GM12878 (cell line): ENCODE measurements around the gene GP9. TPM values are rescaled to one million over a fixed set of nuclear protein-coding genes. Genes with fewer than 3 reads are reported as not detected.

ENCODE experiments used
- ATAC-seq: fragments of 200-7000 bp; cut with Tn5 transposase; 3 replicates; pipeline ENCODE4 v1.9.1; 2020; ENCODE audit warnings: mild to moderate bottlenecking, moderate library complexity
- BruUV-seq: library from RNA; stranded (reverse); fragments of 400-500 nt; replicated peaks from 2 replicates; lab custom pipeline; 2021; lab: Mats Ljungman, UMichigan
- CTCF ChIA-PET: fragments of 300-600 bp; sonication (Branson Sonifier 250); formaldehyde crosslinking; extraction: SDS; loops from one replicate; lab custom pipeline; 2021; ENCODE audit warnings: inconsistent platforms; lab: Yijun Ruan, JAX
- POLR2A ChIA-PET: fragments of 350-600 bp; formaldehyde crosslinking; extraction: SDS; loops from one replicate; lab custom pipeline; 2021; ENCODE audit warnings: inconsistent platforms; lab: Charles Lee
- RAD21 ChIA-PET: fragments of 300-600 bp; sonication (Branson Sonifier 250); formaldehyde crosslinking; loops from one replicate; lab custom pipeline; 2023; ENCODE audit warnings: antibody characterized with exemption; ENCODE audit not compliant: unreplicated experiment; lab: Charles Lee
- SMC1A ChIA-PET: fragments of 300-600 bp; sonication (Branson Sonifier 250); formaldehyde crosslinking; loops from one replicate; lab custom pipeline; 2023; ENCODE audit not compliant: unreplicated experiment, uncharacterized antibody; lab: Charles Lee
- DNase-seq: peaks from one replicate; pipeline ENCODE4 v3.0.0-alpha.2; 2011; ENCODE audit warnings: low read depth, low spot score
- FAIRE-seq: peaks from 3 replicates; lab custom pipeline; 2011; peaks lifted over from hg19 to GRCh38; lab: Jason Lieb, UNC
- H2AFZ ChIP-seq: 2 replicates; pipeline ENCODE4 v1.6.0; 2011; ENCODE audit warnings: low read depth, low read length, control low read depth; ENCODE audit not compliant: control insufficient read depth
- H3K27ac ChIP-seq: 2 replicates; pipeline ENCODE4 v1.5.1; 2011; ENCODE audit warnings: control low read depth; ENCODE audit not compliant: control insufficient read depth, insufficient read depth
- H3K27me3 ChIP-seq, 2 experiments: replicated peaks in 1 of 2; 2 replicates each; pipeline versions ENCODE4 v1.6.0 to v1.6.1; 2011; ENCODE audit warnings: low read length in 1 of 2; ENCODE audit not compliant: control insufficient read depth in 2 of 2, insufficient read depth in 2 of 2
- H3K36me3 ChIP-seq, 2 experiments: 2 replicates each; pipeline ENCODE4 v1.5.1; 2011; ENCODE audit warnings: low read length in 1 of 2; ENCODE audit not compliant: control insufficient read depth in 2 of 2, insufficient read depth in 2 of 2
- H3K4me1 ChIP-seq: 2 replicates; pipeline ENCODE4 v1.6.1; 2011; ENCODE audit warnings: mild to moderate bottlenecking, low read length, moderate library complexity, mixed read lengths; ENCODE audit not compliant: control insufficient read depth, insufficient read depth
- H3K4me2 ChIP-seq: 2 replicates; pipeline ENCODE4 v1.6.0; 2011; ENCODE audit warnings: control low read depth; ENCODE audit not compliant: control insufficient read depth, insufficient read depth
- H3K4me3 ChIP-seq: fragments of 200-600 bp; sonication (generic); 2 replicates; pipeline ENCODE4 v1.5.1; 2016
- H3K79me2 ChIP-seq: 2 replicates; pipeline ENCODE4 v1.6.0; 2011; ENCODE audit warnings: low read length; ENCODE audit not compliant: control insufficient read depth, insufficient read depth
- H3K9ac ChIP-seq: 2 replicates; pipeline ENCODE4 v1.8.0; 2011; ENCODE audit warnings: low read length, control low read depth, mixed read lengths; ENCODE audit not compliant: control insufficient read depth, insufficient read depth
- H3K9me3 ChIP-seq: replicated peaks from 3 replicates; pipeline ENCODE4 v1.5.1; 2011; ENCODE audit warnings: mild to moderate bottlenecking, low read length; ENCODE audit not compliant: control insufficient read depth, insufficient read depth
- H4K20me1 ChIP-seq: 2 replicates; pipeline ENCODE4 v1.6.0; 2011; ENCODE audit not compliant: control insufficient read depth, insufficient read depth
- ATF2 ChIP-seq: IDR thresholded peaks from 2 replicates; pipeline ENCODE4 v1.6.1; 2012; ENCODE audit warnings: low read length, inconsistent platforms
- CEBPB ChIP-seq, 2 experiments: fragments of 150-350 bp in 1 of 2; IDR thresholded peaks; 2 replicates each; pipeline ENCODE4 v1.6.1; 2012 to 2014; ENCODE audit warnings: low read depth in 2 of 2, low read length in 2 of 2, borderline replicate concordance in 1 of 2, inconsistent platforms in 1 of 2
- IRF4 ChIP-seq: IDR thresholded peaks from 2 replicates; pipeline ENCODE4 v1.6.1; 2011; ENCODE audit warnings: low read depth, low read length
- NR2C1 ChIP-seq: fragments of 450-650 bp; IDR thresholded peaks from 2 replicates; pipeline ENCODE4 v1.6.1; 2017; ENCODE audit warnings: antibody characterized with exemption, mild to moderate bottlenecking, moderate library complexity
- NRF1 ChIP-seq: conservative IDR thresholded peaks from 2 replicates; pipeline ENCODE4 v1.6.1; 2011; ENCODE audit warnings: mild to moderate bottlenecking, low read depth, low read length, improper control_type of control experiment
- PBX3 ChIP-seq: IDR thresholded peaks from 2 replicates; pipeline ENCODE4 v1.6.1; 2011; ENCODE audit warnings: mild to moderate bottlenecking, low read depth, low read length, moderate library complexity; ENCODE audit not compliant: insufficient replicate concordance
- SMAD5 ChIP-seq: IDR thresholded peaks from 2 replicates; pipeline ENCODE4 v1.6.1; 2016; ENCODE audit warnings: antibody characterized with exemption, low read depth
- SMC3 ChIP-seq: IDR thresholded peaks from 2 replicates; pipeline ENCODE4 v1.6.1; 2011; ENCODE audit warnings: low read length, improper control_type of control experiment, borderline replicate concordance
- TBL1XR1 ChIP-seq: IDR thresholded peaks from 2 replicates; pipeline ENCODE4 v1.6.1; 2012; ENCODE audit warnings: low read depth, low read length, improper control_type of control experiment
- ZNF592 ChIP-seq: fragments of 450-650 bp; IDR thresholded peaks from 2 replicates; pipeline ENCODE4 v1.6.1; 2017; ENCODE audit warnings: mild to moderate bottlenecking, moderate library complexity
- WGBS: methylation state at CpG from one replicate; pipeline ENCODE4 v1.1.6; 2016; ENCODE audit warnings: low lambda C conversion rate; ENCODE audit not compliant: insufficient replicate concordance, insufficient coverage; ENCODE audit errors: missing lambda C conversion rate; 5-methylcytosine and 5-hydroxymethylcytosine counted together
- in situ Hi-C: fragments of 300-500 bp; cut with MboI; formaldehyde crosslinking; loops from 9 replicates; pipeline ENCODE4 v1.14.3; 2018; ENCODE audit warnings: mixed read lengths
- intact Hi-C: fragments of 100-400 bp; cut with micrococcal nuclease; formaldehyde crosslinking; loops from one replicate; pipeline ENCODE4 v1.14.2; 2022; ENCODE audit not compliant: unreplicated experiment
- polyA plus RNA-seq, 11 experiments: library from polyadenylated mRNA; depleted of rRNA in 4 of 11; unstranded in 6 of 11; stranded (reverse) in 5 of 11; fragments of >200 nt; fragmentation: Nextera tagmentation in 4 of 11; fragmentation: Illumina TruSeq in 1 of 11; extraction: Ambion mirVana in 4 of 11; extraction: Trizol in 1 of 11; gene quantifications; 1 replicate in 1 of 11; 2 replicates in 10 of 11; pipeline versions ENCODE4 v1.2.1 to v1.2.3, GENCODE V29; 2011 to 2016; ENCODE audit warnings: inconsistent platforms in 2 of 11, missing spikeins in 2 of 11, low read depth in 1 of 11
- total RNA-seq, 4 experiments: library from RNA; depleted of rRNA in 3 of 4; stranded (reverse); fragments of >200 nt in 3 of 4; fragmentation: Illumina TruSeq in 1 of 4; extraction: Trizol in 1 of 4; gene quantifications; 2 replicates each; pipeline versions ENCODE4 v1.2.1 to v1.2.3, GENCODE V29; 2013 to 2021
- TF ChIP-seq, protein P1 (sequence below): IDR thresholded peaks from 2 replicates; pipeline ENCODE4 v1.6.1; 2012; ENCODE audit warnings: low read depth, low read length, improper control_type of control experiment

The GP9 gene
- total and polyA plus RNA-seq, 10 of the 15 experiments (the other 5 are each of a cell fraction or from before 2014, with no cell fraction given) = 0.15 TPM; not detected in 9

GRCh38 chr3:129068291-129068886 lies 7.8 kb downstream of the GP9 start:
- H3K27ac ChIP-seq = no peak overlapping the region
- no peaks in the 10 kb centered on the region for H3K36me3 ChIP-seq
- no peaks in the 10 kb centered on the region for H3K79me2 ChIP-seq
- H3K4me1 ChIP-seq = no peaks in the 10 kb centered on the region
- BruUV-seq = no TSS peak
- H2AFZ ChIP-seq = no peak overlapping the region
- 29% methylated on average over 42 of the region's 44 CpGs for WGBS
- POLR2A ChIA-PET = interaction anchor here (1.1 kb wide), 1 partner anchor 181 kb away, joined by 3 read pairs; the partner anchor contains the start of gene COPG1
- RAD21 ChIA-PET = interaction anchor here (0.6 to 2.2 kb wide), 2 partner anchors 15 to 390 kb away, joined by 3 to 9 read pairs; no protein-coding TSS in a partner anchor
- no peak for FAIRE-seq
- no peak for DNase-seq
- peaks cover 5% of the 10 kb centered on the region; the same call in 1 of the 3 replicates for H3K9me3 ChIP-seq
- no peaks in the 10 kb centered on the region; a peak in 3 of 4 replicates for H3K27me3 ChIP-seq
- CTCF ChIA-PET = interaction anchor here (1.2 to 6.7 kb wide), 3 partner anchors 16 to 177 kb away, joined by 4 to 43 read pairs (median 9); no protein-coding TSS in a partner anchor
- no peak overlapping the region for H3K9ac ChIP-seq
- no peaks in the 10 kb centered on the region for H4K20me1 ChIP-seq
- H3K4me3 ChIP-seq = no peak overlapping the region
- SMC1A ChIA-PET = interaction anchor here (1.1 to 1.9 kb wide), 2 partner anchors 15 to 51 kb away, joined by 3 to 6 read pairs; no protein-coding TSS in a partner anchor
- in situ Hi-C loops (no loop called here), intact Hi-C loops (no loop called here)
- H3K4me2 ChIP-seq = no peak overlapping the region
- ATAC-seq = peak; percentile 20
- no peak for TF ChIP-seq NR2C1
- TF ChIP-seq, protein P1, sequence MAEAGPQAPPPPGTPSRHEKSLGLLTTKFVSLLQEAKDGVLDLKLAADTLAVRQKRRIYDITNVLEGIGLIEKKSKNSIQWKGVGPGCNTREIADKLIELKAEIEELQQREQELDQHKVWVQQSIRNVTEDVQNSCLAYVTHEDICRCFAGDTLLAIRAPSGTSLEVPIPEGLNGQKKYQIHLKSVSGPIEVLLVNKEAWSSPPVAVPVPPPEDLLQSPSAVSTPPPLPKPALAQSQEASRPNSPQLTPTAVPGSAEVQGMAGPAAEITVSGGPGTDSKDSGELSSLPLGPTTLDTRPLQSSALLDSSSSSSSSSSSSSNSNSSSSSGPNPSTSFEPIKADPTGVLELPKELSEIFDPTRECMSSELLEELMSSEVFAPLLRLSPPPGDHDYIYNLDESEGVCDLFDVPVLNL = no peak
- no peak for TF ChIP-seq TBL1XR1
- no peak for TF ChIP-seq CEBPB (IDR thresholded peaks at IDR 0.05; ENCODE audit: borderline replicate concordance in 1 of 2, low read depth in 2 of 2, low read length in 2 of 2)
- no peak for TF ChIP-seq NRF1
- TF ChIP-seq SMAD5 = no peak
- no peak for TF ChIP-seq PBX3
- no peak for TF ChIP-seq SMC3
- TF ChIP-seq ATF2 = no peak
- no peak for TF ChIP-seq IRF4
- TF ChIP-seq ZNF592 = no peak
